ENCODE data around the gene SPAM1.

DNA sequence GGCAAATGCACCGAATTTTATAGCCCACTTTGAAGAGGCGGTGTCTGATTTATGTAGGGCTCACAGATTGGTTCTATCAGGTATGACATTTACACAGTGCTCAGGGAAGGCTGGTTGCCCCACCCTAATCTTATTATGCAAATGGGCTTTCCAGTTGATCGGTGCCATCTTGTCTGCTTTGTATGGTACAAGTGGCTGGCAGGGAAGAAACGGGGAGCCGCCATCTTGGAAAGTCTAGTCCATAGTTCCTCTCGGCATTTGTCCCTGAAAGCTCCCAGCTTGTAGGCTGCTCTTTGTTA, 71.2 kb downstream of the SPAM1 start:
- TF ChIP-seq, protein P1, sequence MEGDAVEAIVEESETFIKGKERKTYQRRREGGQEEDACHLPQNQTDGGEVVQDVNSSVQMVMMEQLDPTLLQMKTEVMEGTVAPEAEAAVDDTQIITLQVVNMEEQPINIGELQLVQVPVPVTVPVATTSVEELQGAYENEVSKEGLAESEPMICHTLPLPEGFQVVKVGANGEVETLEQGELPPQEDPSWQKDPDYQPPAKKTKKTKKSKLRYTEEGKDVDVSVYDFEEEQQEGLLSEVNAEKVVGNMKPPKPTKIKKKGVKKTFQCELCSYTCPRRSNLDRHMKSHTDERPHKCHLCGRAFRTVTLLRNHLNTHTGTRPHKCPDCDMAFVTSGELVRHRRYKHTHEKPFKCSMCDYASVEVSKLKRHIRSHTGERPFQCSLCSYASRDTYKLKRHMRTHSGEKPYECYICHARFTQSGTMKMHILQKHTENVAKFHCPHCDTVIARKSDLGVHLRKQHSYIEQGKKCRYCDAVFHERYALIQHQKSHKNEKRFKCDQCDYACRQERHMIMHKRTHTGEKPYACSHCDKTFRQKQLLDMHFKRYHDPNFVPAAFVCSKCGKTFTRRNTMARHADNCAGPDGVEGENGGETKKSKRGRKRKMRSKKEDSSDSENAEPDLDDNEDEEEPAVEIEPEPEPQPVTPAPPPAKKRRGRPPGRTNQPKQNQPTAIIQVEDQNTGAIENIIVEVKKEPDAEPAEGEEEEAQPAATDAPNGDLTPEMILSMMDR (IDR thresholded peaks at IDR 0.05): no peak
- TF ChIP-seq CHD4 (IDR thresholded peaks at IDR 0.05; ENCODE audit: borderline replicate concordance) (no peak), KDM1A (IDR thresholded peaks at IDR 0.05; ENCODE audit: low read depth) (no peak), POLR2A (IDR thresholded peaks at IDR 0.05; ENCODE audit: low read length) (no peak), SMC3 (IDR thresholded peaks at IDR 0.05) (no peak), JUNB (IDR thresholded peaks at IDR 0.05) (no peak), RAD21 (conservative IDR thresholded peaks at IDR 0.05 in 1 of 2, IDR thresholded peaks at IDR 0.05 in 1 of 2) (no peak), FOSB (CRISPR knock-in tag; IDR thresholded peaks at IDR 0.05) (no peak), PHF8 (IDR thresholded peaks at IDR 0.05; ENCODE audit: borderline replicate concordance, low read depth) (no peak), CBX2 (IDR thresholded peaks at IDR 0.05; ENCODE audit: borderline replicate concordance, low read depth) (no peak), ZFP36 (IDR thresholded peaks at IDR 0.05; ENCODE audit: borderline replicate concordance, partially characterized antibody) (no peak)

Measured in A549 (cell line).